SU-DHL-6 (cell line): ENCODE results near the gene SEC63.
"Not testable (repeated sequence)": the region's sequence is repeated elsewhere in the genome, so short reads cannot be mapped to it uniquely, and the experiment has no call there.

ENCODE experiments used
- H2AFZ ChIP-seq: fragments of 200-600 bp; sonication (generic); 2 replicates; pipeline ENCODE4 v1.6.1; 2014; ENCODE audit warnings: low read depth, mild to moderate bottlenecking, moderate library complexity, mixed read lengths, antibody characterized with exemption, low read length; ENCODE audit not compliant: severe bottlenecking
- H3F3A ChIP-seq: fragments of 200-600 bp; shearing (Covaris generic); 2 replicates; pipeline ENCODE4 v1.6.0; 2016; ENCODE audit warnings: antibody characterized with exemption, mild to moderate bottlenecking; ENCODE audit not compliant: insufficient read depth
- H3K27ac ChIP-seq: fragments of 200-600 bp; sonication (generic); 2 replicates; pipeline ENCODE4 v1.5.1; 2016; ENCODE audit warnings: low read depth, mild to moderate bottlenecking, low read length, moderate library complexity, mixed read lengths
- H3K27me3 ChIP-seq: fragments of 200-600 bp; sonication (generic), shearing (Covaris generic); 2 replicates; pipeline ENCODE4 v1.6.0; 2014; ENCODE audit warnings: mild to moderate bottlenecking, low read length
- H3K36me3 ChIP-seq: fragments of 200-600 bp; sonication (generic); 2 replicates; pipeline ENCODE4 v1.6.1; 2014; ENCODE audit warnings: mild to moderate bottlenecking, low read length, mixed read lengths
- H3K4me2 ChIP-seq: fragments of 300-600, 200-600 bp; shearing (Covaris generic), sonication (generic); 2 replicates; pipeline ENCODE4 v1.6.0; 2014; ENCODE audit warnings: low read length, low read depth, mild to moderate bottlenecking; ENCODE audit not compliant: poor library complexity, severe bottlenecking
- H3K4me3 ChIP-seq: fragments of 200-600 bp; sonication (generic); 2 replicates; pipeline ENCODE4 v1.5.1; 2014; ENCODE audit warnings: antibody characterized with exemption, low read length, mild to moderate bottlenecking, mixed read lengths; ENCODE audit not compliant: insufficient read depth, poor library complexity, severe bottlenecking
- H3K79me2 ChIP-seq: fragments of 200-600 bp; sonication (generic); 2 replicates; pipeline ENCODE4 v1.6.1; 2014; ENCODE audit warnings: mild to moderate bottlenecking, low read length, moderate library complexity; ENCODE audit not compliant: insufficient read depth
- H3K9ac ChIP-seq: fragments of 200-600 bp; sonication (generic); 2 replicates; pipeline ENCODE4 v1.7.0; 2014; ENCODE audit warnings: mild to moderate bottlenecking, low read length
- H3K9me2 ChIP-seq: fragments of 200-600 bp; sonication (generic); replicated peaks from 2 replicates; pipeline ENCODE4 v1.6.1; 2014; ENCODE audit warnings: low read length; ENCODE audit not compliant: insufficient read depth
- H3K9me3 ChIP-seq: fragments of 200-600 bp; sonication (generic); 2 replicates; pipeline ENCODE4 v1.6.1; 2014; ENCODE audit warnings: low read length, mixed read lengths; ENCODE audit not compliant: insufficient read depth
- H4K20me1 ChIP-seq: fragments of 200-600 bp; sonication (generic); 2 replicates; pipeline ENCODE4 v1.6.1; 2014; ENCODE audit warnings: low read depth, mild to moderate bottlenecking, antibody characterized with exemption, low read length, moderate library complexity, mixed read lengths
- CTCF ChIP-seq: fragments of 200-600 bp; sonication (generic); IDR thresholded peaks from one replicate; pipeline ENCODE4 v1.5.1; 2017; ENCODE audit warnings: antibody characterized with exemption, mild to moderate bottlenecking, low read length, moderate library complexity; ENCODE audit not compliant: insufficient read depth, poor library complexity, severe bottlenecking
- EZH2phosphoT487 ChIP-seq: fragments of 200-600 bp; sonication (generic), shearing (Covaris generic); conservative IDR thresholded peaks from 2 replicates; pipeline ENCODE4 v1.6.1; 2018; ENCODE audit warnings: mild to moderate bottlenecking, antibody characterized with exemption, low read length, moderate library complexity, mixed read lengths

Gene SEC63

GRCh38 chr6:107885950-107886349, 72.1 kb downstream of the SEC63 start:
- not testable (repeated sequence) for H4K20me1 ChIP-seq, H2AFZ ChIP-seq, H3K79me2 ChIP-seq, H3K9me3 ChIP-seq, H3K9me2 ChIP-seq, H3K4me3 ChIP-seq, H3F3A ChIP-seq, H3K27ac ChIP-seq, H3K4me2 ChIP-seq, H3K27me3 ChIP-seq, H3K9ac ChIP-seq
- H3K36me3 ChIP-seq, result peaks cover 17% of the 10 kb centered on the region; the same call in 1 of the 2 replicates

- Histone ChIP-seq H3K9me2 (no peaks in the 10 kb centered on the region), H4K20me1 (no peaks in the 10 kb centered on the region), H3K4me2 (no peak overlapping the region), H3K4me3 (no peak overlapping the region), H3K9ac (no peak overlapping the region), H2AFZ (no peak overlapping the region), H3K79me2 (no peaks in the 10 kb centered on the region), H3K27me3 (no peaks in the 10 kb centered on the region), H3K9me3 (no peaks in the 10 kb centered on the region), H3F3A (0 out of 2 replicates have a peak, but pooled peaks cover 6% of the 10 kb centered on the region), H3K36me3 (peaks cover 39% of the 10 kb centered on the region; the same call in 1 of the 2 replicates), H3K27ac (no peak overlapping the region)
- TF ChIP-seq EZH2phosphoT487, result no peak
- TF ChIP-seq CTCF, result no peak
Measured at GRCh38 chr6:107879941-107880340, 78.1 kb downstream of the SEC63 start.

- Histone ChIP-seq H3K4me2 (no peak overlapping the region), H3K79me2 (no peaks in the 10 kb centered on the region), H3K36me3 (peaks cover 34% of the 10 kb centered on the region; the same call in 1 of the 2 replicates), H3K27ac (no peak overlapping the region; the same call in 1 of the 2 replicates), H3K4me3 (no peak overlapping the region), H3K9me3 (no peaks in the 10 kb centered on the region), H3K9me2 (no peaks in the 10 kb centered on the region), H2AFZ (no peak overlapping the region), H4K20me1 (no peaks in the 10 kb centered on the region), H3K9ac (no peak overlapping the region), H3F3A (0 out of 2 replicates have a peak, but pooled peaks cover 6% of the 10 kb centered on the region), H3K27me3 (no peaks in the 10 kb centered on the region)
- no peak for TF ChIP-seq CTCF
- no peak for TF ChIP-seq EZH2phosphoT487
Measured at GRCh38 chr6:107877968-107878367, 80.0 kb downstream of the SEC63 start.

GRCh38 chr6:107871976-107872375, 86.0 kb downstream of the SEC63 start:
- no peaks in the 10 kb centered on the region for H3K9me3 ChIP-seq
- H3K4me3 ChIP-seq, result no peak overlapping the region
- no peak overlapping the region for H2AFZ ChIP-seq
- TF ChIP-seq CTCF, result no peak
- TF ChIP-seq EZH2phosphoT487, result no peak
- peaks cover 37% of the 10 kb centered on the region; the same call in 1 of the 2 replicates for H3K36me3 ChIP-seq
- H3K79me2 ChIP-seq, result no peaks in the 10 kb centered on the region
- no peak overlapping the region for H3K4me2 ChIP-seq
- H3K9me2 ChIP-seq, result no peaks in the 10 kb centered on the region
- H3K27me3 ChIP-seq, result no peaks in the 10 kb centered on the region
- H3F3A ChIP-seq, result no peaks in the 10 kb centered on the region
- no peak overlapping the region for H3K9ac ChIP-seq
- H3K27ac ChIP-seq, result no peak overlapping the region
- H4K20me1 ChIP-seq, result no peaks in the 10 kb centered on the region

GRCh38 chr6:107871512-107871911, 86.5 kb downstream of the SEC63 start:
- H3K79me2 ChIP-seq, H3K9me2 ChIP-seq, H3K9ac ChIP-seq, H3K27ac ChIP-seq, H3F3A ChIP-seq, H3K4me3 ChIP-seq, H3K27me3 ChIP-seq, H3K9me3 ChIP-seq, H2AFZ ChIP-seq, H4K20me1 ChIP-seq, H3K4me2 ChIP-seq: not testable (repeated sequence)
- peaks cover 34% of the 10 kb centered on the region; the same call in 1 of the 2 replicates for H3K36me3 ChIP-seq
